Measurements from ENCODE around the gene CDH1. TPM values are rescaled to one million over a fixed set of nuclear protein-coding genes. Genes with fewer than 3 reads are reported as not detected.
"Not testable (repeated sequence)": the region's sequence is repeated elsewhere in the genome, so short reads cannot be mapped to it uniquely, and the experiment has no call there.

The CDH1 gene
- polyA plus RNA-seq, 2 donors, result 92.0 to 96.6 TPM

DNA sequence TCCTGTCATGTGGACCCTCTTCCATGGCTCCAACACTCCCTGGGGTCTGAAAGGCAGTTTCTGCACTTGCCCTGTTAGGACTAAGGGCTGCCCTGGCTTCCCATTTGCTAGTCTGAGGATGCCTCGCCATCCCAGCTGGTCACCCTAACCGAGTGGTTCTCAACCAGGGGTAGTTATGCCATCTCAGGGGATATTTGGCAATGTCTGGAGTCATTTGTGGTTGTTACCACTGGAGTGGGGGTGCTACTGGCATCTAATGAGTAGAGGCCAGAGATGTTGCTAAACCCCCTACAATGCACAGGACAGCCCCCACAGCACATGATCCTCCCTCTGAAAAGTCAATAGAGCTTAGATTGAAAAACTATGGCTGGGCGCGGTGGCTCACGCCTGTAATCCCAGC is 26.9 kb upstream of the CDH1 start:
- H3K27ac ChIP-seq (ENCODE audit: low read depth in 2 of 2, low read length in 1 of 2), result no peak overlapping the region
- H3K9me3 ChIP-seq (ENCODE audit: control insufficient read depth in 2 of 2, insufficient read depth in 1 of 2, low read depth in 1 of 2, low read length in 1 of 2), result no peaks in the 10 kb centered on the region
- no peaks in the 10 kb centered on the region for H3K36me3 ChIP-seq (ENCODE audit: control insufficient read depth in 2 of 2, insufficient read depth in 2 of 2, low read length in 1 of 2)
- H3K4me1 ChIP-seq (ENCODE audit: control insufficient read depth in 2 of 2, insufficient read depth in 2 of 2, low read length in 1 of 2), result peaks cover 0 to 3% of the 10 kb centered on the region in 2 donors
- WGBS, 2 donors, result 91 to 97% methylated on average over 5 of the region's 5 CpGs
- H3K4me3 ChIP-seq (ENCODE audit: low read depth in 1 of 2, low read length in 2 of 2), result no peak overlapping the region
- no peaks in the 10 kb centered on the region for H3K27me3 ChIP-seq (ENCODE audit: control insufficient read depth in 1 of 2, insufficient read depth in 2 of 2, low read length in 2 of 2)

DNA sequence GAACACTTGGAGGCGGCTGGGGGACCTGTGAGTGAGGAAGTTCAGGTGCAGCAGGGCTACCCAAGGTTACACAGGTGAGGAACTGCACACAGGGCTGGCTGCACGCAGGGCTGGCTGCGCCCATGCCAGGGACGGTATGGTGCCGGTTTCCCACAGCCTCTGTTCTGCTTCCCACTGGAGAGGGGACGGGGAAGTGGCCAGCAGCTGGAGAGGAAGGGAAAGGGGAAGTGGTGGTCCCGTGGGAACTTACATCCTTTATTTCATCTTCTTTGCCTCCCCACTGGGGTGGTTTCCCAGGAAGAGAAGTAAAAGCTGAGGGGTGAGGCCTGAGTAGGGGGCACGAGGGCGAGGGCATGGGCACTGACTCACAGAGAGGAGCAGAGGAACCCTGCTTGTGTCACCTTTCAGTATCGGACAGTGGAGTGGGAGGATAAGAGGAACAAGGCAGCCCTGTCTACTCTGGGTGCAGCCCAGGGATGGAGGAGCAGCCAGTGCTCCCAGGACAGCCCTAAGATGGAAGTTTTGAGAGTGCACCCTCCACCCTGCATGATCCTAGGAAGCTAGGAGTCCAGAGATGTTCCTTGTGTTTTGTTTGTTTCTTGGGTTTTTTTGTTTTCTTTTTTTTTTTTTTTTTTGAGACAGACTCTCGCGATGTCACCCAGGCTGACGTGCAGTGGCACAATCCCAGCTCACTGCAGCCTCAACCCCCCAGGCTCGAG is 25.5 kb upstream of the CDH1 start:
- Histone ChIP-seq H3K27me3 (ENCODE audit: control insufficient read depth in 1 of 2, insufficient read depth in 2 of 2, low read length in 2 of 2) (no peaks in the 10 kb centered on the region), H3K27ac (ENCODE audit: low read depth in 2 of 2, low read length in 1 of 2) (no peak overlapping the region), H3K9me3 (ENCODE audit: control insufficient read depth in 2 of 2, insufficient read depth in 1 of 2, low read depth in 1 of 2, low read length in 1 of 2) (no peaks in the 10 kb centered on the region), H3K36me3 (ENCODE audit: control insufficient read depth in 2 of 2, insufficient read depth in 2 of 2, low read length in 1 of 2) (no peaks in the 10 kb centered on the region), H3K4me3 (ENCODE audit: low read depth in 1 of 2, low read length in 2 of 2) (no peak overlapping the region), H3K4me1 (ENCODE audit: control insufficient read depth in 2 of 2, insufficient read depth in 2 of 2, low read length in 1 of 2) (peaks cover 0 to 3% of the 10 kb centered on the region in 2 donors)
- 55 to 60% methylated on average over 14 of the region's 14 CpGs for WGBS, 2 donors

DNA sequence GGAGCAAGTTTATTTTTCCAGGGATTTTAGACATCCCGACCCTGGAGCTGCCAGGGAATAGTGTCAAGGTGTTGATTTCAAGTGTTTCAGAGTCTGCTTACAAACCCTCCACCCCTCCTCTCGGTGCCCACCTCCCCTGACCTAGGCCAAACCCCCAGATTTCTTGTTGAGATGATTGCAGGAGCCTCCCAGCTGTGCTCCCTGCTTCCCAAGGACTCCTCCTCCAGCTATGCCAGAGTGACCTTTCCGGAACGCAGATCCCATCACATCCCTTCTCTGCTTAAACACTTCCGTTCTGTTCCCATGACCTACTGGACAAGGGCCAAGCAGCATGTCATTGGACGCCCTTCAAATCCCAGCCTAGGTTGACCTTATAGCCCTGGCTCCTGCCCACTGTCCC is 23.7 kb upstream of the CDH1 start:
- Histone ChIP-seq H3K4me3 (ENCODE audit: low read depth in 1 of 2, low read length in 2 of 2) (no peak overlapping the region), H3K27me3 (ENCODE audit: control insufficient read depth in 1 of 2, insufficient read depth in 2 of 2, low read length in 2 of 2) (no peaks in the 10 kb centered on the region), H3K9me3 (ENCODE audit: control insufficient read depth in 2 of 2, insufficient read depth in 1 of 2, low read depth in 1 of 2, low read length in 1 of 2) (no peaks in the 10 kb centered on the region), H3K27ac (ENCODE audit: low read depth in 2 of 2, low read length in 1 of 2) (no peak overlapping the region), H3K4me1 (ENCODE audit: control insufficient read depth in 2 of 2, insufficient read depth in 2 of 2, low read length in 1 of 2) (no peaks in the 10 kb centered on the region), H3K36me3 (ENCODE audit: control insufficient read depth in 2 of 2, insufficient read depth in 2 of 2, low read length in 1 of 2) (no peaks in the 10 kb centered on the region)
- 66% methylated on average over 6 of the region's 6 CpGs for WGBS, 2 donors

DNA sequence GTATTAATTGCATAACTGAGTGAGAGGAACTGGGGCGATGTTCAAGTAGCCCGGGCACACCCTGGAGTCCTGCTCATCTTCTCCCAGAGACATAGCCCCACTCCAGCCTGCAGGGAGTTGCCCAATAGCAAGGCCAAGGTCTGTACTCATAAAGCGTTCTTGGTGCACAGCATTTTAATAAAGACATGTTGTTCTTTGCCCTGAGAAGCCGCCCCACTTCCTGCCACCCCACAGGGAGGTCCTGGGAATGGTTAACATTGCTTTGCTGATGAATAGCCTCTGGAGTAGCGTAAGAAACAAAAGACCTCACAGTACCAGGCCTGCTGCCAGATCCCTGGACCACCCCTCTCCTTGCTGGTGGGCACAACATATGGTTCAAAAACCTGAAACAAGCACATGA is 21.6 kb upstream of the CDH1 start:
- Histone ChIP-seq H3K4me3 (ENCODE audit: low read depth in 1 of 2, low read length in 2 of 2) (no peak overlapping the region), H3K36me3 (ENCODE audit: control insufficient read depth in 2 of 2, insufficient read depth in 2 of 2, low read length in 1 of 2) (no peaks in the 10 kb centered on the region), H3K27me3 (ENCODE audit: control insufficient read depth in 1 of 2, insufficient read depth in 2 of 2, low read length in 2 of 2) (no peaks in the 10 kb centered on the region), H3K4me1 (ENCODE audit: control insufficient read depth in 2 of 2, insufficient read depth in 2 of 2, low read length in 1 of 2) (no peaks in the 10 kb centered on the region), H3K9me3 (ENCODE audit: control insufficient read depth in 2 of 2, insufficient read depth in 1 of 2, low read depth in 1 of 2, low read length in 1 of 2) (no peaks in the 10 kb centered on the region), H3K27ac (ENCODE audit: low read depth in 2 of 2, low read length in 1 of 2) (no peak overlapping the region)
- 57 to 71% methylated on average over 5 of the region's 5 CpGs for WGBS, 2 donors

DNA sequence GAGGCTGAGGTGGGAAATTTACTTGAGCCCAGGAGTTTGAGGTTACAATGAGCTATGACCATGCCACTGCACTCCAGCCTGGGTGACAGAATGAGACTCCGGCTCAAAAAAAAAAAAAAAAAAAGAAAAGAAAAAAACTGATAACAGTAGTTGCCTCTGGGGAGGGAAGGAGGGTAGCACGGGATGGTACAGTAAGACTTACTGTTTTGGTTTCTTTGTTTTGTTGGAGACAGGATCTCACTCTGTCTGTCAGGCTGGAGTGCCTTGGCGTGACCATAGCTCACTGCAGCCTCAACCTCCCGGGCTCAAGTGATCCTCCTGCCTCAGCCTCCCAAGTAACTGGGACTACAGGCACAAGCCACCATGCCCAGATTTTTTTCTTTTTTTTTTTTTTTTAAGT is 20.6 kb upstream of the CDH1 start:
- not testable (repeated sequence) for H3K4me3 ChIP-seq (ENCODE audit: low read depth in 1 of 2, low read length in 2 of 2); H3K9me3 ChIP-seq (ENCODE audit: control insufficient read depth in 2 of 2, insufficient read depth in 1 of 2, low read depth in 1 of 2, low read length in 1 of 2); H3K4me1 ChIP-seq (ENCODE audit: control insufficient read depth in 2 of 2, insufficient read depth in 2 of 2, low read length in 1 of 2); H3K27me3 ChIP-seq (ENCODE audit: control insufficient read depth in 1 of 2, insufficient read depth in 2 of 2, low read length in 2 of 2); H3K36me3 ChIP-seq (ENCODE audit: control insufficient read depth in 2 of 2, insufficient read depth in 2 of 2, low read length in 1 of 2); H3K27ac ChIP-seq (ENCODE audit: low read depth in 2 of 2, low read length in 1 of 2)
- WGBS, 2 donors, result 81 to 87% methylated on average over 4 of the region's 4 CpGs

DNA sequence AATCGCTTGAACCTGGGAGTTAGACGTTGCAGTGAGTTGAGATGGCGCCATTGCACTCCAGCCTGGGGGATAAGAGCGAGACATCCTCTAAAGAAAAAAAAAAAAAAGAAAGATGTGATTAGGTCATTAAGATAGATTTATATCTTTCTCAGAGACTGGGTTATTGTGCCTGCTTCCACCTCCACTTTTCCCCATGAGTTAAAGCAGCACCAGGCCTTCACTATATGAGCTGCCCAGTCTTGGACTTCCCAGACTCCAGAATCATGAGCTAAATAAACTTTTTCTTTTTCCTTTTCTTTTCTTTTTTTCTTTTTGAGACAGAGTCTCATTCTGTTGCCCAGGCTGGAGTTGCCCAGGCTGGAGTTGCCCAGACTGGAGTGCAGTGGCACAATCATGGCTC is 19.4 kb upstream of the CDH1 start:
- Histone ChIP-seq H3K36me3 (ENCODE audit: control insufficient read depth in 2 of 2, insufficient read depth in 2 of 2, low read length in 1 of 2) (no peaks in the 10 kb centered on the region), H3K4me3 (ENCODE audit: low read depth in 1 of 2, low read length in 2 of 2) (no peak overlapping the region), H3K27me3 (ENCODE audit: control insufficient read depth in 1 of 2, insufficient read depth in 2 of 2, low read length in 2 of 2) (no peaks in the 10 kb centered on the region), H3K4me1 (ENCODE audit: control insufficient read depth in 2 of 2, insufficient read depth in 2 of 2, low read length in 1 of 2) (no peaks in the 10 kb centered on the region), H3K9me3 (ENCODE audit: control insufficient read depth in 2 of 2, insufficient read depth in 1 of 2, low read depth in 1 of 2, low read length in 1 of 2) (no peaks in the 10 kb centered on the region), H3K27ac (ENCODE audit: low read depth in 2 of 2, low read length in 1 of 2) (no peak overlapping the region)
- 97 to 99% methylated on average over 4 of the region's 4 CpGs for WGBS, 2 donors

DNA sequence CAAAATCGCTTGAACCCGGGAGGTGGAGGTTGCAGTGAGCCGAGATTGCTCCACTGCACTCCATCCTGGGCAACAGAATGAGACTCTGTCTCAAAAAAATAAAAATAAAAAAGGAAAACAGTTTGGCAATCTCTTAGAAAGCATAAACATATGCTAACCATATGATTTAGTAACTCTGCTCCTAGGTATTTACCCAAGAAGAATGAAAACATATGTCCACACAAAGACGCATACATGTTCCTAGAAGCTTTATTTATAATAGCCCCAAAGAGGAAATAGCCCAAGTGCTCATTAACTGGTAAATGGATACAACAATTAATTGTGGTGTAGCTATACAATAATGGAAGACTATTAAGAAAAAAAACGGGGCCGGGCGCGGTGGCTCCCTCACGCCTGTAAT is 18.5 kb upstream of the CDH1 start:
- H3K27me3 ChIP-seq (ENCODE audit: control insufficient read depth in 1 of 2, insufficient read depth in 2 of 2, low read length in 2 of 2), result no peaks in the 10 kb centered on the region
- H3K27ac ChIP-seq (ENCODE audit: low read depth in 2 of 2, low read length in 1 of 2), result no peak overlapping the region
- 88 to 90% methylated on average over 9 of the region's 9 CpGs for WGBS, 2 donors
- no peaks in the 10 kb centered on the region for H3K9me3 ChIP-seq (ENCODE audit: control insufficient read depth in 2 of 2, insufficient read depth in 1 of 2, low read depth in 1 of 2, low read length in 1 of 2)
- H3K4me1 ChIP-seq (ENCODE audit: control insufficient read depth in 2 of 2, insufficient read depth in 2 of 2, low read length in 1 of 2), result no peaks in the 10 kb centered on the region
- no peak overlapping the region for H3K4me3 ChIP-seq (ENCODE audit: low read depth in 1 of 2, low read length in 2 of 2)
- no peaks in the 10 kb centered on the region for H3K36me3 ChIP-seq (ENCODE audit: control insufficient read depth in 2 of 2, insufficient read depth in 2 of 2, low read length in 1 of 2)

DNA sequence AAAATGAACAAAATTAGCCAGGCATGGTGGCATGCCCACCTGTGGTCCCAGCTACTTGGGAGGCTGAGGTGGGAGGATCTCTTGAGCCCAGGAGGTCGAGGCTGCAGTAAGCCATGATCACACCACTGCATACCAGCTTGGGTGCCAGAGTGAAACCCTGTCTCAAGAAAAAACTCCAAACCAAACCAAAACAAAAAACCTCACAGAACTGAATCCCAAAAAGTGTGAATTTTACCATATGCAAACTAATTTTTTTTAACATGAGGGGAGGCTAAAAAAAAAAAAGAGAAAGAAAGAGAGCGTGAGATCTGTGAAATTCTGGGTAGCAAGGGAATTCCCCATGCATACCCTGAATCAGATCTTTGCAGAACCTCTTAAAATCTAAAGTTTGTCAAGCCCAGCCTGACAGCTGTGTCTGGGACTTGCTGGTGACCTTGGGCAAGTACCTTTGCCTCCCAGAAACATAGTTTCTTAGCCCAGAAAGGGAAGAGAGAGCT is 17.1 kb upstream of the CDH1 start:
- 75 to 80% methylated on average over 2 of the region's 2 CpGs for WGBS, 2 donors

DNA sequence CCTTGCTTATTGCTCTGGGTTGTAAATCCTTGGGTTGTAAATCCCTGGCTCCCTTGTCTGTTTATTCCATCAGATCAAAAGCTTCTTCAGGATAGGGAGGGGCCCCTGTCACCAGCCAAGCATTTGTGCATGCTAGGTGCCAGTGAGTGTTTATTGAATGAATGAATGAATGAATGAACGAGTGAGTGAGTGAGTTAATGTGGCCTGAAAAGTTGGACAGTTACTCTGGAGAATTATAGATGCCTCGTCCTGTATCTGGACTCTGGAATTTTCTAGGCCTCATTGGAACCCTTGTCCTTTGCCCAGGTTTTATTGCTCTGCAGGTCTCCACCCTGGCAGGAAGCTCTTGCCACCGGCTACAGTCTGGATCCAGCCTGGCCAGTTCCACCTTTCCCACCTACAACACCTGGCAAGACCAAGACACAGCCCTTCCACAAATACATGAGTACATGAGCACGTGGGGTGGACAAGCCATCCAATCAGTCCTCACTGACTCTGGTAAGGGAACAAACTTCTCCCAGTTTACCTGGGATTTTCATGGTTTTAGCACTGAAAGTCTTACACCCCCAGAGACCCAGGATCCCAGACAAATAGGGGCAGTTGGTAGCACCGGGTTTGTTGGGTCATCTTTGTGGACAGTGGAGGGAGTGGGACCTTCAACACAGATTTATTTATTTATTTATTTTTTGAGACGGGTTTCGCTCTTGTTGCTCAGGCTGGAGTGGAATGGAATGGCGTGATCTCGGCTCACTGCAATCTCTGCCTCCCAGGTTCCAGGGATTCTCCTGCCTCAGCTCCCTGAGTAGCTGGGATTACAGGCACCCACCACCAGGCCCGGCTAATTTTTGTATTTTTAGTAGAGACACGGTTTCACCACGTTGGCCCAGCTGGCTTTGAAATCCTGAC is 14.7 kb upstream of the CDH1 start:
- H3K27ac ChIP-seq (ENCODE audit: low read depth in 2 of 2, low read length in 1 of 2), result peak overlapping the region; percentile 6 to 8
- peaks cover 0 to 6% of the 10 kb centered on the region in 2 donors for H3K9me3 ChIP-seq (ENCODE audit: control insufficient read depth in 2 of 2, insufficient read depth in 1 of 2, low read depth in 1 of 2, low read length in 1 of 2)
- no peak overlapping the region for H3K4me3 ChIP-seq (ENCODE audit: low read depth in 1 of 2, low read length in 2 of 2)
- H3K4me1 ChIP-seq (ENCODE audit: control insufficient read depth in 2 of 2, insufficient read depth in 2 of 2, low read length in 1 of 2), result peaks cover 0 to 2% of the 10 kb centered on the region in 2 donors
- WGBS, 2 donors, result 66% methylated on average over 12 of the region's 12 CpGs
- H3K36me3 ChIP-seq (ENCODE audit: control insufficient read depth in 2 of 2, insufficient read depth in 2 of 2, low read length in 1 of 2), result no peaks in the 10 kb centered on the region
- no peaks in the 10 kb centered on the region for H3K27me3 ChIP-seq (ENCODE audit: control insufficient read depth in 1 of 2, insufficient read depth in 2 of 2, low read length in 2 of 2)

More for the DNA sequence above, 17.1 kb upstream of the CDH1 start:
- no peak overlapping the region for H3K4me3 ChIP-seq (ENCODE audit: low read depth in 1 of 2, low read length in 2 of 2)
- H3K9me3 ChIP-seq (ENCODE audit: control insufficient read depth in 2 of 2, insufficient read depth in 1 of 2, low read depth in 1 of 2, low read length in 1 of 2), result no peaks in the 10 kb centered on the region
- H3K4me1 ChIP-seq (ENCODE audit: control insufficient read depth in 2 of 2, insufficient read depth in 2 of 2, low read length in 1 of 2), result no peaks in the 10 kb centered on the region
- no peaks in the 10 kb centered on the region for H3K27me3 ChIP-seq (ENCODE audit: control insufficient read depth in 1 of 2, insufficient read depth in 2 of 2, low read length in 2 of 2)
- no peak overlapping the region for H3K27ac ChIP-seq (ENCODE audit: low read depth in 2 of 2, low read length in 1 of 2)
- no peaks in the 10 kb centered on the region for H3K36me3 ChIP-seq (ENCODE audit: control insufficient read depth in 2 of 2, insufficient read depth in 2 of 2, low read length in 1 of 2)
